NK-92 (cell line): Measurements from ENCODE around the gene VIT.

Experiments used
- DNase-seq: peaks from one replicate; lab custom pipeline; 2025; ENCODE audit not compliant: unreplicated experiment; lab: John Stamatoyannopoulos, UW

Gene VIT

DNA sequence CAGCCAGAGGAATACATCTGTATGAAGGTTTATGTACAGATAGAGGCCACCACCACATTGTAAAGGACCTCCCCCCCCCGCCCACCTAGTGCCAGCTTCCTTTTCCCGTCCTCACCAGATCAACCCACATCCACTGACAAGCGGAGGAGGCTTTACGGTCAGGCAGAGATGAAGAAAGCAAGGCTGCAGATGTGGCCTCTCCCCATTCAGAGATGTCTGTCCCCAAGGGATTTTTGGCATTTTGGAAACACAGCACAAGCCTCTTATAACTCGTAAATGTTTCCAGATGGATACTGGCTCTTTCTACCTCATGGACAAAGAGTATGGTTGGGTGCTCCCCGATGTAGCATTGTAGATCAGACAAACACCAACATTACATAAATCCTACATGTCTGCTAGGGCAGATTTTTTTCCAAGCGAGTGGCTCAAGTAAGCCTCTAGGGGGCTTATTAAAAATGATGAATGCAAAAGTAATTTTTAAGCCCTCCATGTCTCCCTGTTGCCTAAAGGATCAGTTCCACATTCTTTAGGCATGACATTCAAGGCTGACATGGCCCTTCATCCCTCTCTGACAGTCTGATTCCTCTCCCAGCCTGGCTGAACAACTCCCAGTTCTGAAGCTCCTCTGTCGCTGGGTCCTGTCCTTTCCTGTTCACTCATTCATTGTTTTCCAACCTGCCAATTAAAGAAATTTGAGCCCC is 11.7 kb downstream of the VIT start:
- DNase-seq: no peak

DNA sequence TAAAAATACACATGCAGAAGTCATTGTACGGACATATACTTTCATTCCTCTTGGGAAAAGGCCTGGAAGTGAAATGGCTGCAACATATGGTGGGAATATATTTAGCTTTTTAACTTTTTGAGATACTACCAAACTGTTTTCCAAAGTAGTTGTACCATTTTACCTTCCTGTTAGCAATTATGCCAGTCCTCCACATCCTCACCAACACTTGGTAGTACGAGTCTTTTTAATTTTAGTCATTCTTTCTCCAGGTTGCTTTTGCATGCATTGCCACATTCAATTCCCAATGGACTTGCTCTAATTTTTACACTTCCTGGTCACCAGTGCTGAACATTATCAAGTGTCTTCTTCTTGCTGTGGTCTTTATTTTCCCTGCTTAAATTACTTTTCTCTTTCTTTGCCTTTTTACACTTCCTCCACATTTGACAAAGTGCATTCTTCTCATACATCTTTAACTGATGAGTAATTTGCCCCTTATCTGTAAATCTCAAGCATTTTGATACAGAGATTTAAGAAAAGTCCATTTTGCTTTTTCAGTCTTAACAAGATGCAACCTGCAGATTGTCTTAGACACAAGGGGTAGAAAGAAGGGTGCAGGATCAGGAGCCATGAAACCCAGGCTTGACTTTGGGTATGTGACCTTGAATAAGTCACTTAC is 14.5 kb downstream of the VIT start:
- no peak for DNase-seq

- DNase-seq: no peak
Observed at GRCh38 chr2:36711741-36712314, 15.3 kb downstream of the VIT start.

- no peak for DNase-seq
Observed at GRCh38 chr2:36713310-36713709, 16.8 kb downstream of the VIT start.

GRCh38 chr2:36716111-36716510 is 19.6 kb downstream of the VIT start:
- no peak for DNase-seq

- no peak for DNase-seq
Observed at GRCh38 chr2:36717603-36718266, 21.2 kb downstream of the VIT start.

DNA sequence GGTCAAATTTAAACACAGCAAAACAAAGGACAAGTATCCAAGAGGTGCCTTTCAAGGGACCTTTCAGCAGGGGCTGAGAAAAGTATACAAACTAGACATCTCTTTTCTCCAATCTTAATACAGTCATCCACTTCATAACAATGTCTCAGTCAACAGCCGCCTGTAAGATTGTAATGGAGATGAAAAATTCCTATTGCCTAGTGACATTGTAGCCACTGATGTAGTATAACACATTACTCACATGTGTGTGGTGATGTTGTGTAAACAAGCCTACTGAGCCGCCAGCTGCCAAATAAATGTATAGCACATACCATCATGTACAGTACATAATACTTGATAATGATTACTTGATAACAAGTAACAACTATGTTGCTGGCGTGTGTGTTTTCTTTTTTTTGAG is 31.0 kb downstream of the VIT start:
- DNase-seq: no peak

DNA sequence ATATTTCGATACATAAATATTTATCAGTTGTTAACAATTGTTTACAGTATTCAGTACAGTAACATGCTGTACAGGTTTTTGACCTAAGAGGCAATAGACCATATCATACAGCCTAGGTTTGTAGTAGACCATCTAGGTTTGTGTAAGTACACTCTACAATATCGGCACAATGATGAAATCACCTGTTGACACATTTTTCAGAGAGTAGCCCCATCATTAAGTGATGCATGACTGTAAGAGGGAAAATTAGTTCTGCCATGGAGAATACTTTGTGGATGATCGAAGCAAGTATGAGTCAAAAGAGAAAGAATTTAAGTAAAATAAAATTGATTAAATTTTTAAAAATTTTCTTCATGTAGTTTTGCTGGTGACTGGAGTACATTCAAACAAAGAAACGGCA is 32.6 kb downstream of the VIT start:
- no peak for DNase-seq

- DNase-seq: no peak
Observed at GRCh38 chr2:36731941-36732672, 35.6 kb downstream of the VIT start.

GRCh38 chr2:36732673-36733036 is 36.1 kb downstream of the VIT start:
- no peak for DNase-seq

GRCh38 chr2:36733215-36733614 is 36.7 kb downstream of the VIT start:
- no peak for DNase-seq

DNA sequence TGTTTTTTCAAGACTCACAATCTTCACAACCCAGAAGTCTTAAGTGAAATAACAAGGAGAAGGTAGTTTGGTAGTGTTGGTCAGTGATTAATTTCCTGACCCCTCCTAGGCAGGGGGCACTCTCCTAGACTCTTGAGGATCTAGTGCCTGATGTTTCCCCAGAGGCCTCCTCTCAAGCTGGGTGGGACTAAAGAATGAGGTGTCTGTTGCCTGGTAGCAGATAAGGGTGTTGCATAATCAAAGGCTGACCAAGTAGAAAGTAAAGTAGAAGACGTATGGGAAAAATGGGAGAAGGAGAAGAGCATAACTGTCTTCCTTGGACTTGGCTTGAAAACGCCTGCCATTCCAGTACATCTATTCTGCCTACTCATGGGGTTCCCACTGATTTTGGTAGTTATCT is 37.8 kb downstream of the VIT start:
- DNase-seq: no peak

DNA sequence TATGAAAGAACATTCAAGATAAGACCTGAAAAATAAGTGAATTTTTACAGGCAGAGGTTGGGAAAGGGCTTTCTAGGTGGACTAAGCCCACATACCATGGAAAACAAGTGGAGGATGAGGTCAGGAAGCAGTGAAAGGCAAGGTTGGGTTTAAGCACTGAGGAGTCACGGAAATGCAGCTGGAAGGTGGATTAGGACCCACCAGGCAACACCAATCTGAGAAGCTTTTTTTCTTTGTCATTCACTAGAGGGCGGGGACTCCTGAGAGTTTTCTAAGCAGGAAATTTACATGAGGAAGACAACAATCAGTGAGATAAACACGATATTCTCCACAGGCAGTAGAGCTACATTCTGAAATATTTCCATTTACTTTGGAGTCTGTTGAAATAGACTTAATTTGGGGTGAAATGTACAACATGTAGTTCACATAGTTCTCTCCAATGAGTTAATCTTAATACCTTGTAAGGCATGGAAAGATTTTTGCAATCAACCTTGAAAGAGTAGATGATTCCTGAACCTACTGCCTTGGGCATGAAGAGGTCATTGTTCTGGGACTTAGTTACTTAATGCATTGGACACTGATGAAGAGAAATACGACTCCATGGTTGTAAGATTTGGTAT is 40.7 kb downstream of the VIT start:
- no peak for DNase-seq

GRCh38 chr2:36740061-36740460 is 43.6 kb downstream of the VIT start:
- DNase-seq: no peak

DNA sequence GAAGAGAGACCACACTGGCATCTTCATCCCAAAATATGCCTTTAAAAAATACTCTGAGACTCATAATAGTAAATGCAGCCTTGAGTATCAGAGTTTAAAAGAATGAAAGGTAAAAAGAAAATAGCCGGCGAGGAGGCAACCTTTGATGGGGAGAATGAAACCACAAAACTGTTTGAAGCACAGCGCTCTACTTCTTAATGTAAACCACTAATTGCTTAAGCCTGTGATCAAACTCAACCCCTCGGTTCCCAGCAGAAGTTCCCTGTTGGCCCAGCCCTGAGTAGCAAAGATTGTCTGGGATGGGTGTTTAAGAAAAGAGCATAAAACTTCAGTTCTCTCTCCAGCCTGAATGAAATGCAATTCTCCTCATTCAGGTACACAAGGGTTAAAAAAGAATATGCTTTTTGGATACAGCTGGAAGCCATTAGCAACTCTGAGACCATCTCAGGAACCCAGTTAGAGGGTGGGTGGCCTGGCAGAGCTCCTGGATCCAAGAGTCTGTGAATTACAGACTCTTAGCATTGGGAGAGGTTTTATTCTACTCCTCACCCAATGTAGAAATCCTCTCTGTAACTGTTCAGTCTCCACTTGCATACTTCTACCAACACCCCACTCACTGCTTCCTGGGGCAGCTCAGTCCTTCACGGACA is 44.8 kb downstream of the VIT start:
- no peak for DNase-seq

DNA sequence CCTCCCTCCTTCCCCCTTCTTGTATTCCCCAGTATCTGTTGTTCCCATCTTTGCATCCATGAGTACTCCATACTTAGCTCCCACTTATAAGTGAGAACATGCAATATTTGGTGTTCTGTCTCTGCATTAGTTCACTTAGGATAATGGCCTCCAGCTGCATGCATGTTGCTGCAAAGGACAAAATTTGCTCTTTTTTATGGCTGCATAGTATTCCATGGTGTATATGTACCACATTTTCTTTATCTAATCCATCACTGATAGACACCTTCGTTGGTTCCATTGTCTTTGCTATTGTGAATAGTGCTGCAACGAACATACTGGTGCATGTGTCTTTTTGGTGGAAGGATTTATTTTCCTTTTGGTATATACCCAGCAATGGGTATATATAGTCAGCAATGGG is 47.4 kb downstream of the VIT start:
- no peak for DNase-seq

GRCh38 chr2:36748166-36748565 is 51.7 kb downstream of the VIT start:
- no peak for DNase-seq

- DNase-seq: no peak
Observed at GRCh38 chr2:36750101-36750500, 53.6 kb downstream of the VIT start.

- no peak for DNase-seq
Observed at GRCh38 chr2:36753706-36754221, 57.3 kb downstream of the VIT start.

DNA sequence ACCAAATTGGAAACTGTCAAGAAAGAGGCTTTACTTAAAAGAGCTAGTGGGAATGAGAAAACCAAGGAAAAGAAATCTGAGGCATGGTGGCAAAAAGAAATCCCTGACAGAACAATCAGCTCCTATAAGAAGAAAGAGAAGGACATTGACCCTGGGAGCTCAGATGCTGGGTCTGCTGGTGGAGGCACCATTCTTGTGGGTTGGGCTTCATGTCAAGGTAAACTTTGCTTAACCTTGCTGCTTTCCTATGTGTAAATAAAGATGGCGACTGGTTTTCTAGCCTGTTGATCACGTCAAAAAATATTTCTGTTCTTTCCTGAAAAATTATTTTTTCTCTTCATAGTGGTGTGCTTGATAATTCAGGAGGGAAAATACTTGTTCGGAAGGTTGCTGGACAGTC is 58.1 kb downstream of the VIT start:
- DNase-seq: no peak
